ENCODE measurements around the gene SERPINA5. TPM values are rescaled to one million over a fixed set of nuclear protein-coding genes. Genes with fewer than 3 reads are reported as not detected.
A peak's percentile ranks its signal among the peaks of the same experiment; 100 is the strongest.

SERPINA5 gene
- total and polyA plus RNA-seq, 2 of the 8 experiments (the other 6 are each of a cell fraction or from before 2014, with no cell fraction given), result 1.8 to 1.9 TPM

DNA sequence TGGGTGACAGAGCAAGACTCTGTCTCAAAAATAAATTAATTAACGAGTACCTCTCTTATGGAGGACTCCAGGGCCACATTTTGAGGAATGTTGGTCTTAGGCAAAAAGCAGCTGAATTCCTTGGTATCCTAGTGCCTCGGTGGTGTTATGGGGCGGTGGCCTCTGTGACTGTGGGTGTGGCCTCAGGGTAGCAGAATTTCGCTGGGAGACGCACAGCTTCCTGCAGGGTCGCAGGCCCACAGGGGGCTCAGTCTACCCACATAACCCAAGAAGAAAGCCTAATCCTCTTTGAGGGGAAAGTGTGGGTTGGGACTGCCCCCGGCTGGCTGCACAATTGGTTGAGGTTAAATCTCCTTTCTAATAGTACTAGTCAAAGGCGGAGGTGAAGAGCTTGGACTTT is 31.2 kb upstream of the SERPINA5 start (continued):
- TF ChIP-seq, protein P1, sequence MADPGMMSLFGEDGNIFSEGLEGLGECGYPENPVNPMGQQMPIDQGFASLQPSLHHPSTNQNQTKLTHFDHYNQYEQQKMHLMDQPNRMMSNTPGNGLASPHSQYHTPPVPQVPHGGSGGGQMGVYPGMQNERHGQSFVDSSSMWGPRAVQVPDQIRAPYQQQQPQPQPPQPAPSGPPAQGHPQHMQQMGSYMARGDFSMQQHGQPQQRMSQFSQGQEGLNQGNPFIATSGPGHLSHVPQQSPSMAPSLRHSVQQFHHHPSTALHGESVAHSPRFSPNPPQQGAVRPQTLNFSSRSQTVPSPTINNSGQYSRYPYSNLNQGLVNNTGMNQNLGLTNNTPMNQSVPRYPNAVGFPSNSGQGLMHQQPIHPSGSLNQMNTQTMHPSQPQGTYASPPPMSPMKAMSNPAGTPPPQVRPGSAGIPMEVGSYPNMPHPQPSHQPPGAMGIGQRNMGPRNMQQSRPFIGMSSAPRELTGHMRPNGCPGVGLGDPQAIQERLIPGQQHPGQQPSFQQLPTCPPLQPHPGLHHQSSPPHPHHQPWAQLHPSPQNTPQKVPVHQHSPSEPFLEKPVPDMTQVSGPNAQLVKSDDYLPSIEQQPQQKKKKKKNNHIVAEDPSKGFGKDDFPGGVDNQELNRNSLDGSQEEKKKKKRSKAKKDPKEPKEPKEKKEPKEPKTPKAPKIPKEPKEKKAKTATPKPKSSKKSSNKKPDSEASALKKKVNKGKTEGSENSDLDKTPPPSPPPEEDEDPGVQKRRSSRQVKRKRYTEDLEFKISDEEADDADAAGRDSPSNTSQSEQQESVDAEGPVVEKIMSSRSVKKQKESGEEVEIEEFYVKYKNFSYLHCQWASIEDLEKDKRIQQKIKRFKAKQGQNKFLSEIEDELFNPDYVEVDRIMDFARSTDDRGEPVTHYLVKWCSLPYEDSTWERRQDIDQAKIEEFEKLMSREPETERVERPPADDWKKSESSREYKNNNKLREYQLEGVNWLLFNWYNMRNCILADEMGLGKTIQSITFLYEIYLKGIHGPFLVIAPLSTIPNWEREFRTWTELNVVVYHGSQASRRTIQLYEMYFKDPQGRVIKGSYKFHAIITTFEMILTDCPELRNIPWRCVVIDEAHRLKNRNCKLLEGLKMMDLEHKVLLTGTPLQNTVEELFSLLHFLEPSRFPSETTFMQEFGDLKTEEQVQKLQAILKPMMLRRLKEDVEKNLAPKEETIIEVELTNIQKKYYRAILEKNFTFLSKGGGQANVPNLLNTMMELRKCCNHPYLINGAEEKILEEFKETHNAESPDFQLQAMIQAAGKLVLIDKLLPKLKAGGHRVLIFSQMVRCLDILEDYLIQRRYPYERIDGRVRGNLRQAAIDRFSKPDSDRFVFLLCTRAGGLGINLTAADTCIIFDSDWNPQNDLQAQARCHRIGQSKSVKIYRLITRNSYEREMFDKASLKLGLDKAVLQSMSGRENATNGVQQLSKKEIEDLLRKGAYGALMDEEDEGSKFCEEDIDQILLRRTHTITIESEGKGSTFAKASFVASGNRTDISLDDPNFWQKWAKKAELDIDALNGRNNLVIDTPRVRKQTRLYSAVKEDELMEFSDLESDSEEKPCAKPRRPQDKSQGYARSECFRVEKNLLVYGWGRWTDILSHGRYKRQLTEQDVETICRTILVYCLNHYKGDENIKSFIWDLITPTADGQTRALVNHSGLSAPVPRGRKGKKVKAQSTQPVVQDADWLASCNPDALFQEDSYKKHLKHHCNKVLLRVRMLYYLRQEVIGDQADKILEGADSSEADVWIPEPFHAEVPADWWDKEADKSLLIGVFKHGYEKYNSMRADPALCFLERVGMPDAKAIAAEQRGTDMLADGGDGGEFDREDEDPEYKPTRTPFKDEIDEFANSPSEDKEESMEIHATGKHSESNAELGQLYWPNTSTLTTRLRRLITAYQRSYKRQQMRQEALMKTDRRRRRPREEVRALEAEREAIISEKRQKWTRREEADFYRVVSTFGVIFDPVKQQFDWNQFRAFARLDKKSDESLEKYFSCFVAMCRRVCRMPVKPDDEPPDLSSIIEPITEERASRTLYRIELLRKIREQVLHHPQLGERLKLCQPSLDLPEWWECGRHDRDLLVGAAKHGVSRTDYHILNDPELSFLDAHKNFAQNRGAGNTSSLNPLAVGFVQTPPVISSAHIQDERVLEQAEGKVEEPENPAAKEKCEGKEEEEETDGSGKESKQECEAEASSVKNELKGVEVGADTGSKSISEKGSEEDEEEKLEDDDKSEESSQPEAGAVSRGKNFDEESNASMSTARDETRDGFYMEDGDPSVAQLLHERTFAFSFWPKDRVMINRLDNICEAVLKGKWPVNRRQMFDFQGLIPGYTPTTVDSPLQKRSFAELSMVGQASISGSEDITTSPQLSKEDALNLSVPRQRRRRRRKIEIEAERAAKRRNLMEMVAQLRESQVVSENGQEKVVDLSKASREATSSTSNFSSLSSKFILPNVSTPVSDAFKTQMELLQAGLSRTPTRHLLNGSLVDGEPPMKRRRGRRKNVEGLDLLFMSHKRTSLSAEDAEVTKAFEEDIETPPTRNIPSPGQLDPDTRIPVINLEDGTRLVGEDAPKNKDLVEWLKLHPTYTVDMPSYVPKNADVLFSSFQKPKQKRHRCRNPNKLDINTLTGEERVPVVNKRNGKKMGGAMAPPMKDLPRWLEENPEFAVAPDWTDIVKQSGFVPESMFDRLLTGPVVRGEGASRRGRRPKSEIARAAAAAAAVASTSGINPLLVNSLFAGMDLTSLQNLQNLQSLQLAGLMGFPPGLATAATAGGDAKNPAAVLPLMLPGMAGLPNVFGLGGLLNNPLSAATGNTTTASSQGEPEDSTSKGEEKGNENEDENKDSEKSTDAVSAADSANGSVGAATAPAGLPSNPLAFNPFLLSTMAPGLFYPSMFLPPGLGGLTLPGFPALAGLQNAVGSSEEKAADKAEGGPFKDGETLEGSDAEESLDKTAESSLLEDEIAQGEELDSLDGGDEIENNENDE (IDR thresholded peaks at IDR 0.05; ENCODE audit: insufficient replicate concordance, low read length), result no peak
- peak; percentile 13 to 37; a peak in 2 of 4 replicates for TF ChIP-seq RAD21 (IDR thresholded peaks at IDR 0.05 in 1 of 2, conservative IDR thresholded peaks at IDR 0.05 in 1 of 2; ENCODE audit: low read depth in 2 of 2, low read length in 2 of 2)
- TF ChIP-seq, protein P2, sequence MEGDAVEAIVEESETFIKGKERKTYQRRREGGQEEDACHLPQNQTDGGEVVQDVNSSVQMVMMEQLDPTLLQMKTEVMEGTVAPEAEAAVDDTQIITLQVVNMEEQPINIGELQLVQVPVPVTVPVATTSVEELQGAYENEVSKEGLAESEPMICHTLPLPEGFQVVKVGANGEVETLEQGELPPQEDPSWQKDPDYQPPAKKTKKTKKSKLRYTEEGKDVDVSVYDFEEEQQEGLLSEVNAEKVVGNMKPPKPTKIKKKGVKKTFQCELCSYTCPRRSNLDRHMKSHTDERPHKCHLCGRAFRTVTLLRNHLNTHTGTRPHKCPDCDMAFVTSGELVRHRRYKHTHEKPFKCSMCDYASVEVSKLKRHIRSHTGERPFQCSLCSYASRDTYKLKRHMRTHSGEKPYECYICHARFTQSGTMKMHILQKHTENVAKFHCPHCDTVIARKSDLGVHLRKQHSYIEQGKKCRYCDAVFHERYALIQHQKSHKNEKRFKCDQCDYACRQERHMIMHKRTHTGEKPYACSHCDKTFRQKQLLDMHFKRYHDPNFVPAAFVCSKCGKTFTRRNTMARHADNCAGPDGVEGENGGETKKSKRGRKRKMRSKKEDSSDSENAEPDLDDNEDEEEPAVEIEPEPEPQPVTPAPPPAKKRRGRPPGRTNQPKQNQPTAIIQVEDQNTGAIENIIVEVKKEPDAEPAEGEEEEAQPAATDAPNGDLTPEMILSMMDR (IDR thresholded peaks at IDR 0.05; ENCODE audit: control extremely low read depth in 1 of 3, insufficient read depth in 1 of 3, low read depth in 1 of 3, low read length in 3 of 3), result peak in 1 of 3 experiments; percentile 20; a peak in 1 of 4 replicates

All from H1 (cell line).